NCI-H2171 (cell line): ENCODE measurements around the gene TNFSF11.
"Not testable (repeated sequence)": the region's sequence is repeated elsewhere in the genome, so short reads cannot be mapped to it uniquely, and the experiment has no call there.

ENCODE experiments used
- DNase-seq: peaks from one replicate; lab custom pipeline; 2025; lab: John Stamatoyannopoulos, UW

Gene TNFSF11, protein sequence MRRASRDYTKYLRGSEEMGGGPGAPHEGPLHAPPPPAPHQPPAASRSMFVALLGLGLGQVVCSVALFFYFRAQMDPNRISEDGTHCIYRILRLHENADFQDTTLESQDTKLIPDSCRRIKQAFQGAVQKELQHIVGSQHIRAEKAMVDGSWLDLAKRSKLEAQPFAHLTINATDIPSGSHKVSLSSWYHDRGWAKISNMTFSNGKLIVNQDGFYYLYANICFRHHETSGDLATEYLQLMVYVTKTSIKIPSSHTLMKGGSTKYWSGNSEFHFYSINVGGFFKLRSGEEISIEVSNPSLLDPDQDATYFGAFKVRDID

DNA sequence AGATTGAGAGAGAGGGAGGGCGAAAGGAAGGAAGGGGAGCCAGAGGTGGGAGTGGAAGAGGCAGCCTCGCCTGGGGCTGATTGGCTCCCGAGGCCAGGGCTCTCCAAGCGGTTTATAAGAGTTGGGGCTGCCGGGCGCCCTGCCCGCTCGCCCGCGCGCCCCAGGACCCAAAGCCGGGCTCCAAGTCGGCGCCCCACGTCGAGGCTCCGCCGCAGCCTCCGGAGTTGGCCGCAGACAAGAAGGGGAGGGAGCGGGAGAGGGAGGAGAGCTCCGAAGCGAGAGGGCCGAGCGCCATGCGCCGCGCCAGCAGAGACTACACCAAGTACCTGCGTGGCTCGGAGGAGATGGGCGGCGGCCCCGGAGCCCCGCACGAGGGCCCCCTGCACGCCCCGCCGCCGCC is at the start of gene TNFSF11:
Gene TNFSF11, plus strand, starts transcription at position 142 of the 400 bp plus-strand sequence. Its CDS starts 152 bp downstream, at position 294.
- no peak for DNase-seq

DNA sequence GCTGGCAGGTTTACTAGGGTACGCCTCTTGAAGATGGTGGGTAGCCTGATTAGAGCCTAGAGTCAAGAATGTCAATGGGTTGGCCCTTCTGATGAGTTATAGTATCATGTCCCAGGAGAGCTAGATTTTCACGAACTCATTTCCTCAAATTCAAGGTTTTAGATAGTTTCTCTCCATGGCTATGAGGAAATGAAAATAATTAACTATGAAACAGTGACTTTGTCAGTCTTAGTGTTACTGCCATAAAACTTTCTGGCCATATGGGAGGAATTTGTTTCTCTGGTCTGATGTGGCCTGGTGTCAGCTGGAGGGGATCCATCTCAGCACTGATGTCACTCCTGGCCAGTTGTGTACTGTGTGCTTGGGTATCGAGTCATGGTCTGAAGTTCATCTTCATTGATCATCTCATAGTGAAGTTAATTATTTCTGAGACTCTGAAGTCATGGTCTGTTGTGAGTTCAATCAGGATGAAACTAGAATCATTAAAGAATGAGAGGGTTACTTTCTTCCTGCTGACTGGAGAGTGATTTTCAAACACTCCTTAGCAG is 49.4 kb upstream of the TNFSF11 start:
- DNase-seq = no peak

GRCh38 chr13:42525035-42525504 is 48.9 kb upstream of the TNFSF11 start:
- DNase-seq = no peak

- DNase-seq = no peak
Observed at GRCh38 chr13:42526276-42526675, 47.7 kb upstream of the TNFSF11 start.

- DNase-seq = no peak
Observed at GRCh38 chr13:42526804-42527203, 47.1 kb upstream of the TNFSF11 start.

DNA sequence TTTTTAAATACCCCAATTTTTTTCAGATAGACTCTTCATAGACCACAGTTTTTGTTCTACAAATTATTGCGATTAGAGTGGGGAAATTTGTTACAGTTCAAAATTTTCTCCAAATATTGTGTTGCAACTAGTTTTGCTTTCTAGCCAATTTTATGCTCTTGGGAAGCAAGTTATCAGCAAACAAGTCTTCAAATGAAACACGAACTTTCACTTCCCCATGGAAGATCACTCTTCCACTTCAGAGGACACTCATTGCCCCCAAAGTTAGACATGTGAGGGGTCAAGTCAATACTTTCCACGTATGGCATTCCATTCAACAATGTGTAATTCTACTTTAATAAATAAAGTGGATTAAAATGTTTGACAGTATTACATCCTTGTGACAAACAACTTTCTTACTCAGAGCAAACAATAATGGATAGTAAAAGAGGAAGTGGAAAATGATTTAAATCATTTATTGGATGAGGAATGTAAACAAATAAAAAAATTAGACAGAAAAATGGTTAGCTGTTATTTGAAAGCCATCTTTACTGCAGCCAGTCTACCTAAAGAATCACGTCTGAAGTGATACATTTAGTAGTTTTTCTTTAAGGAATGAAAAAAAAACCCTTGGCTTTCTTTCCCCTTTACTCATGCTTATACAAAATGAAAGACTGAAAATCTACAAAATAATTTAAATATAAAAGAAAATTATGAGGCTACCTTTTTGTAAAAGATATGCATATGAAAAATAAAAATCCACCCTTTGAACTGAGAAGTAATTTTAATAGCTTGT is 41.2 kb upstream of the TNFSF11 start:
- no peak for DNase-seq

- no peak for DNase-seq
Observed at GRCh38 chr13:42533336-42533591, 40.7 kb upstream of the TNFSF11 start.

GRCh38 chr13:42534785-42535184 is 39.2 kb upstream of the TNFSF11 start:
- no peak for DNase-seq

DNA sequence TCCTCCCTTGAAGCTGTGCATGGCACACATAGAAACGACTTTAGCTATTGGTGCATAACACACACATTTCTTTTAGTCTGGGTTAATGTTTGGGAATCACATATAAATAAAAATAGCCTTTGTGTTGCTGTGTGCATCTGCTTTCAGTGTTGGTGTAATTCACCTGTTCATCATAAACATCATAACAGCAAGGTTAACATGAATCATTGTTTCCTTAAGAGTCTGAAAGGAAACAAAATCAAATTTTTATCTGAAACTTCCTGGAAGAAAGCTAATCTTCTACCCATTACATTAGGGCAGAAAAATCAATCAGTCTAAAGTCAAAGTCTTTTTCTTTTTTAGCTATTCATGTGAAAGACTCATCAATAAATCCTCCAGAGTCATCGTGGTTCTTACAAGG is 35.0 kb upstream of the TNFSF11 start:
- DNase-seq = no peak

GRCh38 chr13:42539670-42540069 is 34.3 kb upstream of the TNFSF11 start:
- no peak for DNase-seq

- DNase-seq = no peak
Observed at GRCh38 chr13:42543215-42543797, 30.6 kb upstream of the TNFSF11 start.

GRCh38 chr13:42544246-42544926 is 29.6 kb upstream of the TNFSF11 start:
- DNase-seq = no peak

DNA sequence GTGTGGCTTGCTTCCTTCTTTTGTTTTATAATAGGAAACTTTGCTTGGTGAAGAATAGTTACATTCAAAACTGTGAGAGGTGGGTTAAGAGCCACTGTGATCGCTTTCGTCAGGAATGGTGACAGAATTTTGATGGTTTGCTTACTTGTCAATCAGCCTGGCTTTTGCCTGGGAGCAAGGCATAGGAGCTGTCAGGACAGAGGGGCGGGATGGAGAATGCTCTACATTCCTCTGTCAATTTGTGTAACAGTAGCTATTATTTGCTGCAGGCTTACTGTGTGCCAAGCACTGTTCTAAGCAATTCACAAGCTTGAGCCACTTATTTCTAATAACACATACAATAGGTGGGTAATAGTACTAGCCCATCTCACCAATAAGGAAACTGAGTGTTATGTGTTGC is 28.1 kb upstream of the TNFSF11 start:
- DNase-seq = no peak

DNA sequence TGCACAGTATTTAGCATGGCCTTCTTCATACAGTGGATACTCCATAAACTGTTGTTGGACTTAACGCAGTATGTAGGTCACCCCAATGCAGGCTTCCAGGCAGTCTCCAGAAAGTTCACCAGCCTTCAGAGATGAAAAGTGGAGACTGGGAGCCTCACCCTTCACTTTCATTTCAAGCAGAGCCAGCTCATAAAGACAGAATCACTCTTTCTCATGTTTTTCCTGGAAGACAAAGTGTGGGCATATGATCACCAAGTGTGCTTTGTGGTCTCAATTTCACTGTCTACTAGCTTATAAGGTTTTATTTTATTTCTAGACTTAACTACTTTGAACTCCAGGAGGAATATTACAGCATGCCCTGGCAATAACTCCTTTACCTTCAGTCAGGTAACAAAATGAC is 26.3 kb upstream of the TNFSF11 start:
- DNase-seq = no peak

GRCh38 chr13:42548731-42549551 is 25.0 kb upstream of the TNFSF11 start:
- DNase-seq = no peak

- no peak for DNase-seq
Observed at GRCh38 chr13:42549552-42549936, 24.4 kb upstream of the TNFSF11 start.

- DNase-seq = no peak
Observed at GRCh38 chr13:42551611-42552010, 22.3 kb upstream of the TNFSF11 start.

DNA sequence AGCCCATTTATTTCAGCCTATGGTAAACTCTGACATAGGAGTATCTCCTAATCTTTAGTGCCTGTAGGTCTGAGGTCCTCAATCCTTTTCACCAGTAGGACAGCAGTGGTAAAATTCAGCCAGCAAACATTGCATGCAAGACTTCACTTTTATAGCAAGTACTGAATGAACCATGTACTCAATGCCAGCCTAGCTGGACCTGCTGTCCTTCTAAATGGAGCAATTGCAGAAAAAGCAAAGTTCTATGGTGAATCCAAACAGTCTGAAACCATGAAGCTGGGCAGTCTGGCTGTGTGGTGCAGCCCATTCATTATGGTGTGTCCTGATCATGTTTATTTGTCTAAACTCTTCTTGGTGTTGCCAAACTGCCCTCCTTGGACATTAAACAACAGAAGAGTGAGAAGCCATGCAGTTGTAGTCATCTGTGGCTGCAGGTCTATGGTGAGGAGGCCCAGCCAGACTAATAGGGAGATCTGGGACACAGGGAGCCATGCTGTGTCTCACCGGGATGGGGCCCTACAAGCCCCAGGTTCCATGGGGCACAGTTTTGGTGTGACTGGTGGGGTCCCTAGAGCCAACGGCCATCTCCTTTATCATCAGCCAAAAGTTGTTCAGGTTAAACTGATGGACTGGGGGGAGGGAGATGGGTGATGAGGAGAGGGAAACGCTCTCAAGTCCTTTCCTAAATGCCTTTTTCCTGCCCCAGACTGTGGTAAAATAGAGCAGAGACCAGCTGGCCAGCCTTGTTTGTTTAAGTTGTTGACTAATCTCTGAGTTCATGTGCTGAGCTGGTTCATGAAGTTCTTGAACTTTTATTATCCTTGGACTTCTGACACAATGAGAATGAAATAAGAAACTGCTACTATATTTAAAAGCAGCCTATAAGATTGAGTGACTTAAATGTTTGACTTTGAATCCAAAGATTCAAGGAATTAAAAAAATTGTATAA is 20.6 kb upstream of the TNFSF11 start:
- DNase-seq = no peak

GRCh38 chr13:42559057-42559456 is 14.9 kb upstream of the TNFSF11 start:
- no peak for DNase-seq

DNA sequence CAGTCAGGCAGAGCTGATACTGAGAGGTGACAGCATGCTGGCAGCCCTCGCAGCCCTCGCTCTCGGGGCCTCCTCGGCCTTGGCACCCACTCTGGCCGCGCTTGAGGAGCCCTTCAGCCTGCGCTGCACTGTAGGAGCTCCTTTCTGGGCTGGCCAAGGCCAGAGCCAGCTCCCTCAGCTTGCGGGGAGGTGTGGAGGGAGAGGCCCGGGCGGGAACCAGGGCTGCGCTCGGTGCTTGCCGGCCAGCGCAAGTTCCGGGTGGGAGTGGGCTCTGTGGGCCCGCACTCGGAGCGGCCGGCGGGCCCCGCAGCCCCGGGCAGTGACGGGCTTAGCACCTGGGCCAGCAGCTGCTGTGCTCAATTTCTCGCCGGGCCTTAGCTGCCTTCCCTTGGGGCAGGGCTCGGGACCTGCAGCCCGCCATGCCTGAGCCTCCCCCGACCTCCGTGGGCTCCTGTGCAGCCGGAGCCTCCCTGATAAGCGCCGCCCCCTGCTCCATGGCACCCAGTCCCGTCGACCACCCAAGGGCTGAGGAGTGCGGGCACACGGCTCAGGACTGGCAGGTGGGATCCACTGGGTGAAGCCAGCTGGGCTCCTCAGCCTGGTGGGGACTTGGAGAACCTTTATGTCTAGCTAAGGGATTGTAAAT is 14.3 kb upstream of the TNFSF11 start:
- not testable (repeated sequence) for DNase-seq
